ENCODE results near the gene FHIP1B. TPM values are rescaled to one million over a fixed set of nuclear protein-coding genes. Genes with fewer than 3 reads are reported as not detected.

The FHIP1B gene
- total and polyA plus RNA-seq, 12 donors: 13.4 to 23.3 (median 14.7) TPM

GRCh38 chr11:6240139-6240538 lies 5.7 kb upstream of the FHIP1B start:
- H3K4me3 ChIP-seq: no peak overlapping the region
- no peak overlapping the region for H3K27ac ChIP-seq
- peaks cover 0 to 19% (median 3%) of the 10 kb centered on the region in 9 donors for H3K4me1 ChIP-seq
- intact Hi-C loops (cut with DNase I): no loop called here
- ATAC-seq (no peak), DNase-seq (no peak)
- no peaks in the 10 kb centered on the region for H3K36me3 ChIP-seq
- TF ChIP-seq, protein P1, sequence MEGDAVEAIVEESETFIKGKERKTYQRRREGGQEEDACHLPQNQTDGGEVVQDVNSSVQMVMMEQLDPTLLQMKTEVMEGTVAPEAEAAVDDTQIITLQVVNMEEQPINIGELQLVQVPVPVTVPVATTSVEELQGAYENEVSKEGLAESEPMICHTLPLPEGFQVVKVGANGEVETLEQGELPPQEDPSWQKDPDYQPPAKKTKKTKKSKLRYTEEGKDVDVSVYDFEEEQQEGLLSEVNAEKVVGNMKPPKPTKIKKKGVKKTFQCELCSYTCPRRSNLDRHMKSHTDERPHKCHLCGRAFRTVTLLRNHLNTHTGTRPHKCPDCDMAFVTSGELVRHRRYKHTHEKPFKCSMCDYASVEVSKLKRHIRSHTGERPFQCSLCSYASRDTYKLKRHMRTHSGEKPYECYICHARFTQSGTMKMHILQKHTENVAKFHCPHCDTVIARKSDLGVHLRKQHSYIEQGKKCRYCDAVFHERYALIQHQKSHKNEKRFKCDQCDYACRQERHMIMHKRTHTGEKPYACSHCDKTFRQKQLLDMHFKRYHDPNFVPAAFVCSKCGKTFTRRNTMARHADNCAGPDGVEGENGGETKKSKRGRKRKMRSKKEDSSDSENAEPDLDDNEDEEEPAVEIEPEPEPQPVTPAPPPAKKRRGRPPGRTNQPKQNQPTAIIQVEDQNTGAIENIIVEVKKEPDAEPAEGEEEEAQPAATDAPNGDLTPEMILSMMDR (IDR thresholded peaks at IDR 0.05): no peak
- H3K9me3 ChIP-seq: no peaks in the 10 kb centered on the region
- WGBS, 2 donors: 97 to 98% methylated on average over 28 of the region's 28 CpGs
- no peaks in the 10 kb centered on the region for H3K27me3 ChIP-seq

DNA sequence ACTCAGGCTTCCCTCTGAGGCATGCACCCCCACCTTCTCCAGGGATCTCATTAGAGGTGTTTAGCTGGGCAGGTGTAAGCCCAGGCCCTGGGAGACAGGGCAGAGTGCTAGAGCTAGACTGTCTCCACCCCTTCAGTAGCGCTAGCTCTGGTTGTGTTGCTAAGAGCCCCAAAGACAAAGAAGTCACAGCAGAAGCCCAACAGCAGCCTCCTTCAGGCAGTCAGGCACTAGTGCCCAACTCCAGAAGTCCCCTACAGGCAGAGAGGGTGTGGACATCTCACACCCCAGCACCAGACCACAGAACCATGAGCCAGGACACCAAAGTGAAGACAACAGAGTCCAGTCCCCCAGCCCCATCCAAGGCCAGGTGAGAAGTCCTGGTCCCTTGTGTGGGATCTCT lies 4.5 kb upstream of the FHIP1B start, which contains the start of gene CNGA4:
CNGA4 (plus strand) TSS at position 188 of the 400 bp plus-strand sequence; CDS start at position 306, 118 bp downstream.
- intact Hi-C loops (cut with DNase I): loop anchor here in 2 of 10 donors (5.0 to 10.0 kb wide), 2 partner anchors 76 to 123 kb away; no protein-coding TSS in a partner anchor
- no peak for ATAC-seq

DNA sequence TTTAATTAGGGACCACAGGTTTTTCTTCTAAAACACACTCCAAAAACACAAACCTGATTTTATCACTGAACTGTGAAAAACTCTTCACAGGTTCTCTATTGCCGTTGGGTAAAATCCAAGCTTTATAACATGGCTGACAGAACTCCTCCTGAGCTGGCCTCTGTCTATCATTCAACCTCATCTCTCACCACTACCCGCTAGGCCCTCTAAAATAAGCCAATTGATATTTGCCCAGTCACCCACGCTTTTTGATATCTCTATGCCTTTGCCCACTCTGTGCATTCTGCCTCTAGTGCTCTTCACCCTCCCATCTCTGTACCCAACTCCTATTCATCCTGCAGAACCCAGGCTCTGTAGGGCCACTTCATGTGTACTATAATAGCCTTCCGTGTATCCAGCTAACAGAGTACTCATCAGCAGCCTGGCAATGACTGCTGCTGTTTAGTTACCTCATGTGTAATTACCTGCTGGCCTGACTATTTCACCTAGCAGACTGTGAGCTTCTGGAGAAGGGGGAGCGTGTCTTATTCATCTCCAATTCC lies 3.4 kb upstream of the FHIP1B start:
- no peak for DNase-seq
- no peak for ATAC-seq
- Histone ChIP-seq H3K27ac (no peak overlapping the region), H3K4me1 (peaks cover 3 to 32% (median 15%) of the 10 kb centered on the region in 9 donors), H3K36me3 (no peaks in the 10 kb centered on the region), H3K4me3 (no peak overlapping the region), H3K9me3 (no peaks in the 10 kb centered on the region), H3K27me3 (no peaks in the 10 kb centered on the region)
- intact Hi-C loops (cut with DNase I): loop anchor here in 2 of 10 donors (5.0 to 10.0 kb wide), 2 partner anchors 77 to 124 kb away; no protein-coding TSS in a partner anchor
- WGBS, 2 donors: 84 to 86% methylated on average over 5 of the region's 5 CpGs
- TF ChIP-seq, protein P1 (IDR thresholded peaks at IDR 0.05): no peak

More for the DNA sequence above, 4.5 kb upstream of the FHIP1B start, which contains the start of gene CNGA4:
- Histone ChIP-seq H3K4me3 (no peak within 1 kb of the TSS), H3K9me3 (no peaks in the 10 kb centered on the region), H3K36me3 (no peaks in the 10 kb centered on the region), H3K4me1 (peaks cover 0 to 21% (median 4%) of the 10 kb centered on the region in 9 donors), H3K27me3 (no peaks in the 10 kb centered on the region), H3K27ac (no peak within 1 kb of the TSS)
- DNase-seq: no peak
- TF ChIP-seq, protein P1 (IDR thresholded peaks at IDR 0.05): no peak
- WGBS, 2 donors: 83 to 100% methylated on average over 1 of the region's 1 CpG

- TF ChIP-seq, protein P1 (IDR thresholded peaks at IDR 0.05): no peak
- no peaks in the 10 kb centered on the region for H3K27me3 ChIP-seq
- no peak overlapping the region for H3K27ac ChIP-seq
- WGBS, 2 donors: 80 to 82% methylated on average over 4 of the region's 4 CpGs
- no peak overlapping the region for H3K4me3 ChIP-seq
- ATAC-seq (no peak), DNase-seq (no peak)
- H3K4me1 ChIP-seq: peaks cover 3 to 36% (median 21%) of the 10 kb centered on the region in 9 donors
- no peaks in the 10 kb centered on the region for H3K36me3 ChIP-seq
- intact Hi-C loops (cut with DNase I): loop anchor here in 2 of 10 donors (5.0 to 10.0 kb wide), 2 partner anchors 78 to 125 kb away; no protein-coding TSS in a partner anchor
- no peaks in the 10 kb centered on the region for H3K9me3 ChIP-seq
Observed at GRCh38 chr11:6237266-6237665, 2.8 kb upstream of the FHIP1B start.
